Measurements from ENCODE around the gene CCDC57.

DNA sequence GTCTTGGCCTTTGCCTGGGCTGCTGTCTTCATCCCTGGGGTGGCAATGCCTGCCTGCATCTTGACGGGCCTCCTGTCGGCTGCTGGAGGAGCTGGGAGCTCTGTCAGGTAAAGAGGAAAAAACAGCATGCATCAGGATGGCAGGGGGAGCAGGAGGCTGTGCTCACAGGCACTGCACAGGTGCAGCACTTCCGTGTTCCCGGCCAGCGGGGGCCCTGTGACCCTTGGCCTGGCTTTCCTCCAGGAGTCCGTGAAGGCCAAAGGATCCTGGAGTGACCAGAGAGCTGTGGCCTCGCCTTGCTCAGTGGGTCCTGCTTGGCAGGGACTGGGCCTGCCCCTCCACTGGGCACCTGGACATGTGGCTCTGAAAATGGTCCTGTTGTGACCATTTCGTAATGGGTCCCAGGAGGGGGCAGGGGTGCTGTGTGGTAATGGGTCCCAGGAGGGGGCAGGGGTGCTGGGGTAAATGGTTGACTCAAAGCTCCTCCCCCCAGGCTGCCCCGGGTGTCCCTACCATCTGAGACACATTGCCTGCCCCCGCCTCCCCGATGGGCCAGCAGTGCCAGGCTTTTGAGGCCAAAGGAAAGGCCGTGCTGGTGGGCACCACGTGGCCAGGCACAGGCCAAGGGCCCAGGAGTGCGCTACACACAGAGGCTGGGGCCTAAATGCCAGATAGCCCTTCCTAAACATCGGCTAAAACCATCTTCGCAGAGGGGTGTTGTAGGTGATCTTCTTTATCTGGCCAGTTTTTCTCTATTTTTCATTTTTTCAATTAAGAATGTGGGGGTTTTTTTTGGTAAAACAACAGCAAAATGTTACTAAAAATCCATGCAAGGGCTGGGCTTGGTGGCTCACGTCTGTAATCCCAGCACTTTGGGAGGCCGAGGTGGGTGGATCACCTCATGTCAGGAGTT, 110.6 kb downstream of the CCDC57 start:
- TF ChIP-seq, protein P1, sequence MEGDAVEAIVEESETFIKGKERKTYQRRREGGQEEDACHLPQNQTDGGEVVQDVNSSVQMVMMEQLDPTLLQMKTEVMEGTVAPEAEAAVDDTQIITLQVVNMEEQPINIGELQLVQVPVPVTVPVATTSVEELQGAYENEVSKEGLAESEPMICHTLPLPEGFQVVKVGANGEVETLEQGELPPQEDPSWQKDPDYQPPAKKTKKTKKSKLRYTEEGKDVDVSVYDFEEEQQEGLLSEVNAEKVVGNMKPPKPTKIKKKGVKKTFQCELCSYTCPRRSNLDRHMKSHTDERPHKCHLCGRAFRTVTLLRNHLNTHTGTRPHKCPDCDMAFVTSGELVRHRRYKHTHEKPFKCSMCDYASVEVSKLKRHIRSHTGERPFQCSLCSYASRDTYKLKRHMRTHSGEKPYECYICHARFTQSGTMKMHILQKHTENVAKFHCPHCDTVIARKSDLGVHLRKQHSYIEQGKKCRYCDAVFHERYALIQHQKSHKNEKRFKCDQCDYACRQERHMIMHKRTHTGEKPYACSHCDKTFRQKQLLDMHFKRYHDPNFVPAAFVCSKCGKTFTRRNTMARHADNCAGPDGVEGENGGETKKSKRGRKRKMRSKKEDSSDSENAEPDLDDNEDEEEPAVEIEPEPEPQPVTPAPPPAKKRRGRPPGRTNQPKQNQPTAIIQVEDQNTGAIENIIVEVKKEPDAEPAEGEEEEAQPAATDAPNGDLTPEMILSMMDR (IDR thresholded peaks at IDR 0.05; ENCODE audit: low read depth, low read length, poor library complexity, severe bottlenecking) = no peak
- no peak for TF ChIP-seq EZH2phosphoT487 (IDR thresholded peaks at IDR 0.05; ENCODE audit: borderline replicate concordance, low read length)
